ENCODE measurements around the gene CA10.

- TF ChIP-seq CTCF (IDR thresholded peaks at IDR 0.05) (no peak), POLR2A (IDR thresholded peaks at IDR 0.05) (no peak)
These were observed 317.8 kb downstream of the CA10 start for GRCh38 chr17:51840688-51841087.

Measured in vagina (tissue), 2 donors.